Measurements from ENCODE around the gene MRE11.
"Not testable (repeated sequence)": the region's sequence is repeated elsewhere in the genome, so short reads cannot be mapped to it uniquely, and the experiment has no call there.

The MRE11 gene

GRCh38 chr11:94418123-94418765 lies 75.4 kb downstream of the MRE11 start:
- no peak for DNase-seq

GRCh38 chr11:94417386-94417987 lies 76.2 kb downstream of the MRE11 start:
- no peak for DNase-seq

GRCh38 chr11:94405062-94405833 lies 88.4 kb downstream of the MRE11 start:
- DNase-seq = no peak

- no peak for DNase-seq
Observed at GRCh38 chr11:94402355-94402754, 91.3 kb downstream of the MRE11 start.

- no peak for DNase-seq
Observed at GRCh38 chr11:94401773-94402265, 91.8 kb downstream of the MRE11 start.

GRCh38 chr11:94400839-94401772 lies 92.5 kb downstream of the MRE11 start, which contains the start of gene GPR83:
GPR83 (minus strand) TSS chr11:94401419; CDS start chr11:94401247, 172 bp downstream.
- DNase-seq = no peak

GRCh38 chr11:94400457-94400838 lies 93.2 kb downstream of the MRE11 start:
- DNase-seq = no peak

- no peak for DNase-seq
Observed at GRCh38 chr11:94400050-94400449, 93.6 kb downstream of the MRE11 start.

- no peak for DNase-seq
Observed at GRCh38 chr11:94398101-94398500, 95.5 kb downstream of the MRE11 start.

- DNase-seq = no peak
Observed at GRCh38 chr11:94396282-94396681, 97.4 kb downstream of the MRE11 start.

- DNase-seq = not testable (repeated sequence)
Observed at GRCh38 chr11:94391937-94392336, 101.7 kb downstream of the MRE11 start.

- no peak for DNase-seq
Observed at GRCh38 chr11:94379613-94380012, 114.0 kb downstream of the MRE11 start.

GRCh38 chr11:94376841-94377240 lies 116.8 kb downstream of the MRE11 start:
- DNase-seq = no peak

GRCh38 chr11:94370576-94370975 lies 123.1 kb downstream of the MRE11 start:
- not testable (repeated sequence) for DNase-seq

Measured in GF-D8 (cell line).